Fibroblast of mammary gland (primary cell): ENCODE results near the gene PRRG4.
"Not testable (repeated sequence)": the region's sequence is repeated elsewhere in the genome, so short reads cannot be mapped to it uniquely, and the experiment has no call there.

ENCODE experiments used
- DNase-seq: peaks from one replicate; pipeline ENCODE4 v3.0.0-alpha.2; 2010; ENCODE audit warnings: low read depth
- H3K4me3 ChIP-seq: 2 replicates; pipeline ENCODE4 v1.5.1; 2011; ENCODE audit warnings: low read depth, mild to moderate bottlenecking, low read length, moderate library complexity; ENCODE audit not compliant: control insufficient read depth
- CTCF ChIP-seq: conservative IDR thresholded peaks from 2 replicates; pipeline ENCODE4 v1.5.1; 2011; ENCODE audit warnings: low read depth, low read length, inconsistent platforms; ENCODE audit not compliant: control insufficient read depth, insufficient read depth

The PRRG4 gene

GRCh38 chr11:32819187-32819586, 10.5 kb upstream of the PRRG4 start:
- TF ChIP-seq CTCF = no peak
- DNase-seq = no peak
- no peak overlapping the region for H3K4me3 ChIP-seq

DNA sequence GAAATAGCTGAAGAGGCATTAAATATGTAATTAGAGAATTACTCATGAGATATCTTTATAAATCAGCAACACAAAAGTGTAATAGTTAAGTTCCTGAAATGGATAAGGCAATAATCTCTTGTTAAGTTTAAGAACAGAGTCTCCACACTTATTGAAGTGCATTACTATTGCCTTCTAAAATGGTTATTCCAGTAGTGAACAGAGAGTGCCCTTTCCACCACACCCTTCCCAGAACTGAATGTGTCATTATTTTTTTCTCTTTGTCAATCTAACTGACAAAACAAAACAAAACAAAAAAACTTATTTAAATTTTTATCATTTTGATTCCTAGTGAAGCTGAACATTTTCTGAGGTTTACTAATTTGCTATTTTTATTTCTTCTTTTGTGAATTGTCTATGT, 9.2 kb upstream of the PRRG4 start:
- no peak for DNase-seq
- H3K4me3 ChIP-seq = no peak overlapping the region
- no peak for TF ChIP-seq CTCF

GRCh38 chr11:32821517-32821916, 8.2 kb upstream of the PRRG4 start:
- no peak overlapping the region for H3K4me3 ChIP-seq
- peak; percentile 47 for DNase-seq
- no peak for TF ChIP-seq CTCF

DNA sequence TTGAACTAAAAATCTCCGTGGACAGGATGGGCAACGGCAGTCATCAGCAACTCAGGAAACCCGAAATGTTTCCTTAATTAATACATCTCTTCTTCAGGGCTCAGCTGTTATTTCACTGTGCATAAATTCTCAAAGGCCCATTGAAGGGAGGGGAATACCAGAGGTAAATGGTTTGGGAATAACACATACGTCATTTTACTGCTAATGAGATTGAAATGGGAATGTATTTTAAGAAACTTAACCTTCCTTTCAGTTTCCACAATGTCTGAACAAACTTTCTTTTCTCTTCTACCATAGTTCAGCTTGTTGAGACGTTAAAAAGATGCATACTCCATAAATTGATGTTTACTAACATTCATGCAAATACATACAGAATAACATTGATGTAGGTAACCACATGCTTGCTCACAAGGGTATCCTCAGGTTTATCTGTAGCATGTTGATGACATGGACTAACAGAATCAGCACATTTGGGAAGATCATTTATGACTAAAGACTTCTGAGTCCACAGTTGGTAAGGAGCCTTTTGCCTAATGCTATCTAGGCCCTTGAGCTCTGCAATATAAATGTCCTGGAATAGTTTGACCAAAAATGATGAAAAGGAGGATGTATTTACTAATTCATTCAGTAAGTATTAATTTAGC, 7.7 kb upstream of the PRRG4 start:
- no peak for DNase-seq
- TF ChIP-seq CTCF = no peak
- no peak overlapping the region for H3K4me3 ChIP-seq

GRCh38 chr11:32823617-32824016, 6.1 kb upstream of the PRRG4 start:
- not testable (repeated sequence) for DNase-seq, H3K4me3 ChIP-seq

DNA sequence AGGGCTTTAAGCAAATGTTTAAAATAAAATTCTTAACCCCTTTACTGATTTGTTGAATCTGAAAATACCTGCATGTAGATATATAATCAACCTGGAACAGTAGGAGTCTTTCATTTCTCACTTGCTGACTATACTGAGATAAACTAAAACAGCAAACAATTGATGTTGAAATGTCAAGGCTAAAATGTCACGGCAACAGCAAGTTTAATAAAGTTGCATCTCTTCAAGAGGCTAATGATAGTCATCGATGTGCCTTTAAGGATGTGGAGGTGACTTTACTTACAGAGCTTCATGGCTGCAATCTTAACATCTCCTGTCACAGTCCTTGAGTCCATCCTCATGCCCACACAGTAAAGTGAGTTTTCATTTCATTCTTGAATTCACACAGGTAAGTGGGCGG, 3.6 kb upstream of the PRRG4 start:
- no peak for TF ChIP-seq CTCF
- no peak overlapping the region for H3K4me3 ChIP-seq
- DNase-seq = no peak

- TF ChIP-seq CTCF = no peak
- no peak overlapping the region for H3K4me3 ChIP-seq
- no peak for DNase-seq
Measured at GRCh38 chr11:32827276-32827675, 2.5 kb upstream of the PRRG4 start.
